GM19351 (cell line): Measurements from ENCODE around the gene SECISBP2L.
A peak's percentile ranks its signal among the peaks of the same experiment; 100 is the strongest.
"Not testable (repeated sequence)": the region's sequence is repeated elsewhere in the genome, so short reads cannot be mapped to it uniquely, and the experiment has no call there.

Experiments used
- ATAC-seq: cut with Tn5 transposase; IDR thresholded peaks from one replicate; pipeline ENCODE4 v1.9.1; 2021; ENCODE audit warnings: mild to moderate bottlenecking, moderate library complexity; ENCODE audit not compliant: unreplicated experiment

Gene SECISBP2L, protein sequence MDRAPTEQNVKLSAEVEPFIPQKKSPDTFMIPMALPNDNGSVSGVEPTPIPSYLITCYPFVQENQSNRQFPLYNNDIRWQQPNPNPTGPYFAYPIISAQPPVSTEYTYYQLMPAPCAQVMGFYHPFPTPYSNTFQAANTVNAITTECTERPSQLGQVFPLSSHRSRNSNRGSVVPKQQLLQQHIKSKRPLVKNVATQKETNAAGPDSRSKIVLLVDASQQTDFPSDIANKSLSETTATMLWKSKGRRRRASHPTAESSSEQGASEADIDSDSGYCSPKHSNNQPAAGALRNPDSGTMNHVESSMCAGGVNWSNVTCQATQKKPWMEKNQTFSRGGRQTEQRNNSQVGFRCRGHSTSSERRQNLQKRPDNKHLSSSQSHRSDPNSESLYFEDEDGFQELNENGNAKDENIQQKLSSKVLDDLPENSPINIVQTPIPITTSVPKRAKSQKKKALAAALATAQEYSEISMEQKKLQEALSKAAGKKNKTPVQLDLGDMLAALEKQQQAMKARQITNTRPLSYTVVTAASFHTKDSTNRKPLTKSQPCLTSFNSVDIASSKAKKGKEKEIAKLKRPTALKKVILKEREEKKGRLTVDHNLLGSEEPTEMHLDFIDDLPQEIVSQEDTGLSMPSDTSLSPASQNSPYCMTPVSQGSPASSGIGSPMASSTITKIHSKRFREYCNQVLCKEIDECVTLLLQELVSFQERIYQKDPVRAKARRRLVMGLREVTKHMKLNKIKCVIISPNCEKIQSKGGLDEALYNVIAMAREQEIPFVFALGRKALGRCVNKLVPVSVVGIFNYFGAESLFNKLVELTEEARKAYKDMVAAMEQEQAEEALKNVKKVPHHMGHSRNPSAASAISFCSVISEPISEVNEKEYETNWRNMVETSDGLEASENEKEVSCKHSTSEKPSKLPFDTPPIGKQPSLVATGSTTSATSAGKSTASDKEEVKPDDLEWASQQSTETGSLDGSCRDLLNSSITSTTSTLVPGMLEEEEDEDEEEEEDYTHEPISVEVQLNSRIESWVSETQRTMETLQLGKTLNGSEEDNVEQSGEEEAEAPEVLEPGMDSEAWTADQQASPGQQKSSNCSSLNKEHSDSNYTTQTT

DNA sequence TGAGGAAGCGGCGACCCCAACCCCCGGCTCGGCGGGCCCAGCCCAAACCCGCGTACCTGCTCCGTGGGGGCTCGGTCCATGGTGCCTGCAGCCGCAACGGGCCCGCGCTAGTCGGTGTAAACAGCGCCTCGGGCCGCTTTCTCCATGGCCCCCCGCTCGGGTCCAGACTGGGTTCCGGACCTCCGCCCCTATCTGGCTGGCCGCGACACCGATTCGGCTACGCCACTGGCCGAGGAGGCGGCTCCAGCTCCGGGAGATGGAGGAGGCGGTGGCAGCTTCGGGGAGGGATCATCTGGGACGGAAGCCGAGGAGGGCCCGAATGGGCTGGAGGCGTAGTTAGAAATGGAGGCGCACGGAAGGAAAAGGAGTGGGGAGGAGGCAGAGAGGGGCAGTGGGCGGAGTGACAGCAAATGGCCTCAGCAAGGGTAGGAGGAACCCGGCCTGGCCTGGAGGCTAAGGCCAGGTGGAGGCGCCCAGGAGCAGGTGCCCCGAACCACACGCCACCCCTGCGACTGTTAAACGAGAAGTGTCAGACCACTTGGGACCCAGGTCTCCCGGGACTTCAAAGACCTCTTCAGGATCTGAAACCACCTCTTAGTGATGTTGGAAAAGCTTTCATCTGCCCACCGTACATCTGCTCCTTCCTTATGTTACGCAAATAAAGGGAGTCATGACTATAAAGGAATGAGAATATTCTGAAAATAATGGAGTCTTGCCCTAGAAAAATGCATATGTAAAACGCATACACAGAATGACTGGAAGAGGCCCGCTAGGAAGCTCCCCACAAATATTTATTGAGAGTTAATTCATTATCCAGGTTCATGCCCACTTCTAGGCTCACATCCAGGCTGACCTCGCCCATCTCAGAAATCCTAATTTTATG, at the start of gene SECISBP2L:
SECISBP2L (minus strand) TSS at position 227 of the 883 bp plus-strand sequence; CDS start at position 80, 147 bp downstream.
- ATAC-seq = peak; percentile 95

DNA sequence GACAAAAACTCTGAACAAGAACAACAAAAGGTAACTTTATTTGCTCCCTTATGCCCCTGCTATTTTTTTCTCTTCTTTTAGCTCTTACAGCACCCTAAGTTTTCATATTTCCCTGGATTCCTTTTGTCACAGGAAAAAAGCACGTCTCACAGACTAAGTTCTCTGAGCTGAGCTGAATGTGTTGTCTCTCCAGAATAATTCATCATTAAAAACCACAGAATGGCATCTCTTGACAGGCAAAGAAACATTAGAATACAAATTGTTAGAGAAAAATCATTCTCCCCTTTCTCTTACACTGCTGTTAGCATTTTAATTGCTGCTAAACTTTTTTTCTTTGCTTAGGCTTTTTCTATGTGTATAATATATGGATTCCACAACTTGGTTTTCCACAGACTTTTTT, 48.7 kb upstream of the SECISBP2L start:
- ATAC-seq = no peak

DNA sequence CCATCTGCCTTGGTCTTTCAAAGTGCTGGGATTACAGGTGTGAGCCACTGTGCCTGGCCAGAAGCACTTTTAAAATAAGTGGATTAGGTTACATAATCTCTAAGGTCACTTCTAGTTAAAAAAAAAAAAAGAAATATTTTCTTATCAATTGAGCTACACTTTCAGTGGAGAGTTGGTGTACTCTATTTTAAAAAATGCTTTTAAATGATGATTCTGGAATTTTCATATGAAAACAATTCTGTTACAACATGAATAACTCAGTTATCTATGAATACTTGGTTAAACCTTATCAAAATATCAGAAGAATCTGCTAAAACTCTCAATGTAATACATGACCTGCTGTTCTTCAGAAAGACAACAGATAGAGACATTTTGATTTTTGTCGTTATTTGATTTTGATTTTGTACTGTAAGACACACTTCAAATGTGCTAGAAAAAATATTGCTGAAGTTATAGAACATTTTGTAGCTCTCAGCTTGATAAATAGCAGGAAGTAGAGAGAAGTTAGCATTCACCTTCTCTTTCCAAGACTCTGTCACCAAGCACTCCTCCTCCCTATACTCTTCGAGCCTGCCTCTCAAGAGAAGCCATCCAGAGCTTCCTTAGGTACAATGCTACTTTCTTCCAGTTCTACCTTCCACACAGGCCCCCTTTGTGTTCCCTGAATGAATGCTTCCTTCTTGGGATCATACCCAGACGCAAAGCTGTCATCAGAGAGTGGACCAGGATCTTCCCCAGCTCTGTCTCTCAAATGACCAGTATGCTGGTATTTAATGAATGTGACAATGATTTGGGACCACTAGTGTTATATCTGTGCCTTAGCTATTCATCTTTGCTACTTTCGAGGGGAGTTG, 47.2 kb upstream of the SECISBP2L start:
- ATAC-seq = no peak

DNA sequence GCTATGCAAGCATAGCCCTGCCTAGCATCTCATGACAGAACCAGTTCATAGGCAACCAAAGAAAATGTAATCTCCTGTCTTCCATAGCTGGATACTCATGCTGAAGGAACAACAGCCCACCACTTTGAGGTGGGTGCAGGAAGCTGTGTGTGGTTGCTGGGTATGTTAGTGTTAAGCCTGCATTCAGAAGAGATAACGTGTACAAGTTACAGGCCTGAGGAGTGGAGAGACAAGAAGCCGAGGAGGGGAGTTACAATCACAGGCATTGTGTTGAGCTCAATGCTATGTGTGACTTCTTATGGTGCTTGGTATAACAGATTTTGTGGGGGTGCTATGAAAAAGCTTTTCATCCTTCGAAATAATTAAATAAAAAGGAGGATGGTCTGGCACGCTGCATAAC, 42.8 kb upstream of the SECISBP2L start:
- ATAC-seq = no peak

DNA sequence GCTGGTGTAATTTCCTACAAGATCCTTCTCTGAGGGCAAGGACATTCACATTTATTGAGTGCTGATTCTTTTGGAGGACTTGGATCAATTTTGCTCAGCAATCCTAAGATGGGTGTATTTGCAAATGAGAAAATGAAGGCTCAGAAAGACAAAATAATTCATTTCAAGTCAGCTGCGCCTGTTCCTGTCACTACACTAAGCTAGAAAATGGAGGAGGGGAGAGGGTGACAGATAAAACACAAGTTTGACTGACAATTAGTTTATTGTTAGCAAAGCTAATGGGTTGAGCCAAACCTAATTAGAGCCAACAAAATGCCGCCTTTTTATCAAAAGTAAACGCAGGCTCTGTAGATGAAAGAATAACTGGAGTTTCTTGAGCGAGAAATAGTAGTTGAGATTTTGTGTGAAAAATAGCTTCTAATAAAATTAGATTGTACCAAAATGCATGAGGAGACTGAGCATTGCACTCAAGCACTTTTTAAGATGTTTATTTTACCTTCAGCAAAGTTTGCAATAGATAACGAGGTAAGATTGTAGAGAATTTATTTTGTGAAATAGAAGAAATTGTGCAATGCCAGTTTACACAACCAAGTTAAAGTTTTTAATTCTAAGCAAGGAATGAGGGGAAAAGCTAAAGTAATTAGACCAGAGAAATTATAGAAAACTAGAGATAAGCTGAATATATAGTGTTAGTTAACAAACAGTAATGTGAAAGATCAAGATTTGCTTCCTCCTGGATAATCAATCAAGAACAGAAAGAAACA, 39.6 kb upstream of the SECISBP2L start:
- ATAC-seq = no peak

DNA sequence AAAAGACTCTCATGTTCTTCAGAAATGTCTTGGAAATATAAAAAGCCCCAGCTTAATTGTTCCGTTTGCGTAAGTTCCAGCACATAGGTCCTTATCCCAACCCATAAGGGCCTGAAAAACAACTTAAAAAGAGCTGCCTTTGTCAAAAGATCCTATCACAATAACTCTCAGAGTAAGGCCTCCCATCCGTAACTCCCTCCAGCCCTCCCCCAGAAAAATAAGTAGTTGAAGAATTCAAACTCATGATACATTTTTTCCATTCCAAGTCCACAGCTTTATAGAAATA, 38.0 kb upstream of the SECISBP2L start:
- no peak for ATAC-seq

DNA sequence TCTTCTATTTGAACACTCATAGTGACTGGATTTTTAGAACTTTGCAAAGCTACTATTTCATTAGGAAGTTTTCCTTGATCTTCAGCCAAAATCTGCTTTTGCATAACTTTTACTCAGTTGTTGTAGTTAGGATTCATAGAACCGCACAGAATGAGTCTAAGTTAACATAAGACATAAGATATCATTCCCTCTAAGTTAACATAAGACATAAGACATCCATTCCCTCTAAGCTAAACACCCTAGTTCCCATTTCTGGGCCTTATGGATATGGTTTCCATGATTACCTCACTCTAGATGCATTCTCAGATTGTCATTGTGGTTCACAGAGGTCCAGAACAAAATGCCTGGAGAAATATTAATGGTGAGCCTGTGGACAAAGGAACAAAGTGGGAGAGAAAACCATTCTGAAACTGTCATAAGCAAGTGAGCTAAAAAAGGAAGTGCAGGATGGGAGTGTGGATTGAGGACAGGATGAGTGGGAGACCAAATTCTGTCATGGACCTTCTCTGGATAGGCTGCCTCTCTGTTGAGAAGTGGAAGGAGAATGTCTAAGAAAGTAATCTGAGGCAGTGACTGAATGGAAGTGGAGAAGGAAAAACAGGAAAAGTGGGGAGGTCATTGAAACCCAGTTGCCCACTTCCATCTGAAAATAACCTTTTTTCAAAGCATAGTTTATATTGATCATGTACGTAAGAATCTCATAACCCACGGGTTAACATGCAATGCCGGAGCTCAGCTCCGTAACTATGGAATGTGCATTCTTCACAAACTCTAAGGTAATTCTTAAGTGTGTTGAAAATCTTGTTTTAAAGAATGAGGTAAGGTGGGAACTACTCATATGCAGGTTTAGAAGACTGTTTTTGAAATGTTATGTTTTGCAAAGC, 37.4 kb upstream of the SECISBP2L start:
- no peak for ATAC-seq

DNA sequence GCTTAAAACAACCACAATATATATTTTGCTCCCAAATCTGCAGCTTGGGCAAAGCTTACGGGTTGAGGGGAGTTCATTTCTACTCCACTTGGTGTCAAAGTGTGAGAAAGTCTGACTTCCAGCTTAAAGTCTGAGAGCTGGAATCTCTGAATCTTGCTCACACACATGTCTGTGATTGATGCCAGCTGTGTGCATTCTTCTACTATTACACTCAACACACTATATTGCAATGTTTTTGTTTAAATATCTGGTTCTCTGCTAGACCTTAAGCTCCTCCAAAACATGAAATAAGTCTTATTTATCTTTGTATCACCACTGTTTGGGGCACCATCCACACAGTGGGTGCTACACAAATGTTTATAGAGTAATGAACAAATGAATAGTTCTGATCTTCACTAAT, 36.7 kb upstream of the SECISBP2L start:
- ATAC-seq = no peak

DNA sequence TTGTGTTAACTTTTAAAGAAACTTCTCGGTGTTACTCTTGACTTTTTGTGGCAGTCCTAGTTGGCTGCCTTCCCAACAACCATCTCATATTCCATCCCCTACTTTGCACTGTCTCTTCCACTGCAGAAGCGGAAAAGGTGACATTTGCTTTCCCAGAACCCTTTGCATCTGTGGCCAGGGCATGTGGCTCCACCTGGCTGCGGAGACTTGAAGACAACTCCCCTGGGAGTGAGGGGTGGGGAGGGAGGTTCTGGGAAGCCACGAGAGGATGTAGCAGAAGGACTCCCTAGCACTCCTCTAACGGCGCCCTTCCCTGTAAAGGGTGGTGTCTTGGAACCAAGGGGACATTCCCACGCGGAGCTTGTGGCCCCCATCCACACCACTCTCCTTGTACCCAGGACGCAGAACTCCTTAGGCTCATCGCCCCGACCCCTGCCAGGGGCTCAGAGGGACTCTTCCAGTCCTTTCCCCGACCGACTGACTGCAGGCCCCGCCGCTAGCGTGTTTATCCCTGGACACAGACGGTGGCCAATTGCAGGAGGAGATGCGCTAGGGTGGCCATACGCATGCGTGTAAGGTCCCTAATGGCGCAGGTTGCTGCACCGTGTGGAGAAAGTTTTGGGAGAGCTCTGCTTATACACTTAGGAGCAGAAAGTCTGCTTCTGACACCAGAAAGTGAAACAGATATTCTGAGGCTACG, 33.2 kb upstream of the SECISBP2L start:
- ATAC-seq = no peak

DNA sequence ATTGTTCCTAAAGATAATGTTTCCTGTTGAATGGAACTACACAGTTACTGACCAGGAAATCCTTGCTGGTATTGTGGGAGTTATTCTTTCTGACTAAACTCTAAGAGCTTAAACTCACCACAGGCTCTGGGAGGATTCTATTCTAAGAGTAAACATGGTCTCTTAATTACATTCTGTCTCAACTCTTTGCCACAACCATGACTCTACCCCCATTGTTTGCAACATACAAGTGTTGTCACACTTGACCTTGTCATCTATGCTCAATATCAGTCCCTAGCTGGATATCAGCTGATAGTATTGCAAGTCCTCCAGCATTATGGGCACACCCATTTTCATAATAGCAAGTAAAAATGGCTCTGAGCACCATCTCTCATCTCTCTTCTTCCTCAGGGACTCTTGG, 29.6 kb upstream of the SECISBP2L start:
- no peak for ATAC-seq

DNA sequence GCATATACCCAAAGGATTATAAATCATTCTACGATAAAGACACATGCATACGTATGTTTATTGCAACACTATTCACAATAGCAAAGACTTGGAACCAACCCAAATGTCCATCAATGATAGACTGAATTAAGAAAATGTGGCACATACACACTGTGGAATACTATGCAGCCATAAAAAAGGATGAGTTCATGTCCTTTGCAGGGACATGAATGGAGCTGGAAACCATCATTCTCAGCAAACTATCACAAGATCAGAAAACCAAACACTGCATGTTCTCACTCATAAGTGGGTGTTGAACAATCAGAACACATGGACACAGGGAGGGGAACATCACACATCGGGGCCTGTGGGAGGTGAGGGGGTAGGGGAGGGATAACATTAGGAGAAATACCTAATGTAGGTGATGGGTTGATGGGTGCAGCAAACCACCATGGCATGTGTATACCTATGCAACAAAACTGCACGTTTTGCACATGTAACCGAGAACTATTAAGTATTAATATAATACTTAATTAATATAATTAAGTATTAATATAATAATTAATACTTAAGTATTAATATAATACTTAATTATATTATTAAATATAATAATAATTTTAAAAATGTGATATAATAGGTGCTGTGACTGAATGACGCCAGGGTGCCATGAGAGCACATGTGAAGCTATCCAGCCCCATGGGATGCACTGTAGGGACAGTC, 28.5 kb upstream of the SECISBP2L start:
- not testable (repeated sequence) for ATAC-seq

DNA sequence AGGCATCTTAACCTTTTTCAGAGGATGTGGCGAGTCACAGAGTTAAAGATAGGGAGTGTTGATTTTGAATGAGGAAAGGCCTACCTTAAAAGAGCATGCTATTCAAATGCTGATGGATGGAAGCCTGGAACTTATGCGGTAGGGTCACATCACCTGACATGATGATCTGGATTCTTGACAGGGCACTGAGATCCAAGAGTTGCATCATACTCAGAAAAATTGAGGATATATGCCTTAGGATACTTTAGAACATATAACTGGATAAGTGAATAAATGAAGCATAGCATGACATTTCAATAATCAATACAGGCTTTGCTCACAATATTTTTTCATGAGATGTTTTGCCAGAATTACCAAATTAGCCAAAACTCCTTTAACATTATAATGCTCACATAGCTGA, 20.1 kb upstream of the SECISBP2L start:
- ATAC-seq = no peak

DNA sequence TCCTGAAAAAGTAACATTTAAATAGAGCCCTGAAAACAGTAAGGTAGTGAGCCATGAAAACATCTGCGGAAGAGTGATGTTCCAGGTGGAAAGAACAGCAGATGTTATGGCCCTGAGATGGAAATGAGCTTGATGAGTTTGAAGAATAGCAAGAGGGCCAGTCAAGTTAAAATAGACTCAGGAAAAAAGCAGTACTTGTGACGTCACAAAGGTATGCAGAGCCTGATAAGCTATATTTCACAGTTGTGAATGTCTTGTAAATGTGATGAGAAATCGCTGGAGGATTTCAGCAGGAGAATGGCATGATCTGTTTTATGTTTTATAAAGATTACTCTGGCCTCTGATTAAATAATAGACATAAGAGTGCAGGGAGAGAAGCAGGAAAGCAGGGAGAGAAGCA, 18.6 kb upstream of the SECISBP2L start:
- ATAC-seq = no peak

DNA sequence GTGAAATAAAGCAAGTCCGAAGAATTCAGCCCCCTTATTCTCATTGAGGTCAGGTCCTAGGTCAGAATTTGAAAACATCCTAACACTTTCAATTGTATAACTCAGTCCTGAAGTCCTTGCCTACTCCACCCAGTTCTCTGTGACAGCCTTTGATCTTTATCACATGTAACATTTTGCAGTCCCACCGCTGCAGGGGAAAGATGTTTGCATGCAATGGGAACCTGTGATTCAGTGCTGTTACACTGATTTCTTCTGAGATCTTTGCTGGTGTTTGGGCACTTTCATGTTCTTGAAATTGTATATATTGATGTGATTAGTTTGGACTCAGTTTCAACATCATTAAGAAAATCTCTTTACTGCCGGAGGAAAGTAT, 18.0 kb upstream of the SECISBP2L start:
- ATAC-seq = no peak

DNA sequence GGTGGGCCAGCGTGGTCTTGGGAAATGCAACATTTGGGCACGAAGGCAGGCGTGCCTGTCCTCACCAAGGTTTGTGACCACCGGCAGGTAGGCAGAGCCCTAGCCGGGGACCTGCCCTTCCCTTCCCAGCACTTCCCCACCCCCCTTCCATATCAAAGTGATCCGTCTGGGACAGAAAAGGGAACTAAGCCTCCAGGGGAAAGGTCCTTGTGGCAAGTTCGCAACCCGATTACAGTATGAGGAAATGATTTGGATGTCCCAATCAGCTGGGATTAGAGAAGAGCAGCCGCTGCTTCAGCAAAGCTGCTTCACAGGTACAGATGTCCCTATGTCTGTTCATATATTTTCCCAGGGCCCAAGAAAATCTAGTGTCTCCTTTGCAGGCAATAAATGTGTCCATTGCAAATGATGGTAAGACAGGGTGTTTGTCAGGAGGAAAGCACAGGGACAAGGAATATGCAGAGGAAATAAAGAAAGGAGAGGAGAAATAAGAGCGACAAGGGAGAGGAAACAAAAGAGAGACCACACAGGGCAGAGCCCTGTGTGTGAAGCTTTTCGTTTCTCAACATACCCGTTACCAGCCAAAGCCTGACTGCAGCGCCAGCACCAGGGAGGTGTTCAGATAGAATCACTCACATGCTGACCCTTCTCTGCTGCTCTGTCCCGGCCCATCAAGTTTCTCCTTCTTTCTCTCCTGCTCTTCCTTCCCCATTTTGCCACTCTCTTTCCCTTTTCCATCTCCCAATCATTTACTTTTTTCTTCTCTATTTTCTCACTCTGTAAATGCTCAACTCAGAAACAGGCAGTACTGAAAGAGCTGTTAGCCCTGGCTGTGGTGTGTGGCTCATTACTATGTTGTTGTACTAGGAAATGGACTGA, 17.4 kb upstream of the SECISBP2L start:
- no peak for ATAC-seq

DNA sequence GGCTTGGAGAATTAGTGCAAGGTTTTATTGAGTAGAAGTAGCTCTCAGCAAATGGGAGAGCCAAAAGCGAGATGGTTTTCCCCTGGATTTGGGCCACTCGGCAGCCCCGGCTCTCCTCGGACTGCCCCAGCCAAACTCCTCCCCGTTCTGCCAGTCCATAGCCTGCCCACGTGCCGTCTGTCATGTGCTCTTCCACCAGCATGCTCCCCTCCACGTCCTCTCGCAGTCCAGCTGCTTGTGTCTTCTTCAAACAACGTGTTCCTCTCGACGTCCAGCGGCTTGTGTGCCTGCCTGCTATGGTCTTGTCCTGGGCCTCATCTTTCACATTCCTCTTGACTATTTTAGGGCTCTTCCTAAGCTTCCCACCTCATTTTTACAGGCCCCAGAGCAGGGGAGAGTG, 16.7 kb upstream of the SECISBP2L start:
- ATAC-seq = no peak
